Measurements from ENCODE around the gene TEAD1.

- no peak for TF ChIP-seq POLR2A (IDR thresholded peaks at IDR 0.05)
- TF ChIP-seq CTCF (IDR thresholded peaks at IDR 0.05): no peak
These were observed 27.7 kb upstream of the TEAD1 start for GRCh38 chr11:12646478-12646877.
